Keratinocyte (primary cell): ENCODE data around the gene DNMT3A. TPM values are rescaled to one million over a fixed set of nuclear protein-coding genes. Genes with fewer than 3 reads are reported as not detected.

Experiments used
- DNase-seq: peaks from one replicate; pipeline ENCODE4 v3.0.0-alpha.2; 2011; ENCODE audit warnings: low read depth, missing footprints, low spot score
- FAIRE-seq: peaks from 2 replicates; lab custom pipeline; 2011; peaks lifted over from hg19 to GRCh38; lab: Jason Lieb, UNC
- H2AFZ ChIP-seq: 2 replicates; pipeline ENCODE4 v1.6.0; 2012; ENCODE audit warnings: low read length, control low read depth, inconsistent platforms; ENCODE audit not compliant: control insufficient read depth
- H3K27ac ChIP-seq: 2 replicates; pipeline ENCODE4 v1.5.1; 2011; ENCODE audit warnings: low read length; ENCODE audit not compliant: control insufficient read depth, insufficient read depth
- H3K27me3 ChIP-seq: 3 replicates; pipeline ENCODE4 v1.6.0; 2011; ENCODE audit warnings: low read length; ENCODE audit not compliant: control insufficient read depth, insufficient read depth; ENCODE audit errors: extremely low read depth
- H3K36me3 ChIP-seq, 2 experiments: 2 replicates in 1 of 2; 3 replicates in 1 of 2; pipeline ENCODE4 v1.5.1; 2011; ENCODE audit warnings: low read length in 2 of 2, mild to moderate bottlenecking in 1 of 2; ENCODE audit not compliant: control insufficient read depth in 2 of 2, insufficient read depth in 2 of 2; ENCODE audit errors: extremely low read depth in 1 of 2
- H3K4me1 ChIP-seq: 3 replicates; pipeline ENCODE4 v1.5.1; 2011; ENCODE audit warnings: low read length; ENCODE audit not compliant: control insufficient read depth, insufficient read depth; ENCODE audit errors: extremely low read depth
- H3K4me2 ChIP-seq: 3 replicates; pipeline ENCODE4 v1.6.0; 2011; ENCODE audit warnings: low read depth, low read length; ENCODE audit not compliant: control insufficient read depth, insufficient read depth; ENCODE audit errors: extremely low read depth
- H3K4me3 ChIP-seq, 3 experiments: fragments of 200-600 bp in 1 of 3; sonication (generic) in 1 of 3; 2 replicates in 2 of 3; 3 replicates in 1 of 3; pipeline ENCODE4 v1.5.1; 2011 to 2016; ENCODE audit warnings: low read length in 3 of 3, mild to moderate bottlenecking in 3 of 3, control low read depth in 2 of 3, inconsistent platforms in 1 of 3, low read depth in 1 of 3, mixed read lengths in 1 of 3, mixed run types in 1 of 3, moderate library complexity in 1 of 3; ENCODE audit not compliant: control insufficient read depth in 2 of 3, insufficient read depth in 2 of 3; ENCODE audit errors: extremely low read depth in 1 of 3
- H3K79me2 ChIP-seq: 2 replicates; pipeline ENCODE4 v1.6.0; 2012; ENCODE audit warnings: low read length; ENCODE audit not compliant: control insufficient read depth, insufficient read depth
- H3K9ac ChIP-seq: 3 replicates; pipeline ENCODE4 v1.6.0; 2011; ENCODE audit warnings: low read length; ENCODE audit not compliant: control insufficient read depth, insufficient read depth; ENCODE audit errors: extremely low read depth
- H3K9me1 ChIP-seq: 3 replicates; pipeline ENCODE4 v1.6.0; 2011; ENCODE audit warnings: low read length; ENCODE audit not compliant: control insufficient read depth, insufficient read depth; ENCODE audit errors: extremely low read depth
- H3K9me3 ChIP-seq: 2 replicates; pipeline ENCODE4 v1.5.1; 2012; ENCODE audit warnings: low read depth, low read length; ENCODE audit not compliant: control insufficient read depth
- H4K20me1 ChIP-seq: 3 replicates; pipeline ENCODE4 v1.6.0; 2011; ENCODE audit warnings: low read length; ENCODE audit not compliant: control insufficient read depth, insufficient read depth; ENCODE audit errors: extremely low read depth
- CTCF ChIP-seq, 3 experiments: IDR thresholded peaks in 1 of 3; conservative IDR thresholded peaks in 1 of 3; optimal IDR thresholded peaks in 1 of 3; 2 replicates in 2 of 3; 3 replicates in 1 of 3; pipeline versions ENCODE3 to v1.5.1; 2011; ENCODE audit warnings: low read length in 3 of 3, mild to moderate bottlenecking in 3 of 3, moderate library complexity in 2 of 3, control low read depth in 1 of 3, inconsistent platforms in 1 of 3; ENCODE audit not compliant: insufficient read depth in 2 of 3; ENCODE audit errors: extremely low read depth in 1 of 3
- EZH2 ChIP-seq: IDR thresholded peaks from one replicate; pipeline ENCODE4 v1.6.1; 2012; ENCODE audit warnings: inconsistent platforms, mild to moderate bottlenecking, low read length, moderate library complexity
- dilution Hi-C: fragments of 300-500 bp; cut with MboI; formaldehyde crosslinking; loops from one replicate; pipeline ENCODE4 v1.7.0; 2020; ENCODE audit warnings: low sequenced_read_pairs; ENCODE audit not compliant: extremely low pct_ligation_motif_present
- polyA plus RNA-seq, 5 experiments: library from polyadenylated mRNA; depleted of rRNA in 3 of 5; stranded (reverse) in 3 of 5; stranded (forward) in 1 of 5; unstranded in 1 of 5; fragments of >200 nt; gene quantifications; 1 replicate in 1 of 5; 2 replicates in 3 of 5; 3 replicates in 1 of 5; pipeline versions ENCODE4 v1.2.1 to v1.2.3, GENCODE V29; 2011 to 2012; ENCODE audit warnings: missing spikeins in 2 of 5, low read depth in 1 of 5, low replicate concordance in 1 of 5

DNMT3A gene
- polyA plus RNA-seq, 1 donor (not counting 4 experiments of a cell fraction or from before 2014, with no cell fraction given): 1.5 TPM

- Histone ChIP-seq H3K4me1 (peaks cover 37% of the 10 kb centered on the region), H3K4me2 (no peak overlapping the region)
Measured at GRCh38 chr2:25374827-25375226, 33.1 kb upstream of the DNMT3A start.

GRCh38 chr2:25374411-25374810, 32.7 kb upstream of the DNMT3A start:
- dilution Hi-C loops: no loop called here

More at GRCh38 chr2:25374827-25375226, 33.1 kb upstream of the DNMT3A start:
- Histone ChIP-seq H3K36me3 (no peaks in the 10 kb centered on the region), H3K27ac (no peak overlapping the region), H3K9ac (no peak overlapping the region), H3K79me2 (no peaks in the 10 kb centered on the region), H4K20me1 (no peaks in the 10 kb centered on the region), H2AFZ (no peak overlapping the region), H3K9me3 (peaks cover 5% of the 10 kb centered on the region), H3K4me3 (no peak overlapping the region), H3K27me3 (no peaks in the 10 kb centered on the region), H3K9me1 (no peaks in the 10 kb centered on the region)
- dilution Hi-C loops: no loop called here
- TF ChIP-seq EZH2 (no peak), CTCF (optimal IDR thresholded peaks at IDR 0.05 in 1 of 3, IDR thresholded peaks at IDR 0.05 in 1 of 3, conservative IDR thresholded peaks at IDR 0.05 in 1 of 3; ENCODE audit: extremely low read depth in 1 of 3, insufficient read depth in 2 of 3, low read length in 3 of 3) (no peak)
- FAIRE-seq (no peak), DNase-seq (no peak)

More at GRCh38 chr2:25374411-25374810, 32.7 kb upstream of the DNMT3A start:
- TF ChIP-seq EZH2 (no peak), CTCF (optimal IDR thresholded peaks at IDR 0.05 in 1 of 3, IDR thresholded peaks at IDR 0.05 in 1 of 3, conservative IDR thresholded peaks at IDR 0.05 in 1 of 3; ENCODE audit: extremely low read depth in 1 of 3, insufficient read depth in 2 of 3, low read length in 3 of 3) (no peak)
- FAIRE-seq: no peak
- H2AFZ ChIP-seq: no peak overlapping the region
- no peaks in the 10 kb centered on the region for H4K20me1 ChIP-seq
- H3K27me3 ChIP-seq: no peaks in the 10 kb centered on the region
- no peak for DNase-seq
- no peak overlapping the region for H3K4me2 ChIP-seq
- H3K9ac ChIP-seq: no peak overlapping the region
- H3K4me3 ChIP-seq: no peak overlapping the region
- H3K79me2 ChIP-seq: no peaks in the 10 kb centered on the region
- H3K4me1 ChIP-seq: peaks cover 37% of the 10 kb centered on the region
- no peak overlapping the region for H3K27ac ChIP-seq
- no peaks in the 10 kb centered on the region for H3K9me1 ChIP-seq
- H3K36me3 ChIP-seq: no peaks in the 10 kb centered on the region
- peaks cover 5% of the 10 kb centered on the region for H3K9me3 ChIP-seq
